DOHH2 (cell line): Measurements from ENCODE around the gene RPS3A.

Experiments
- H3F3A ChIP-seq: fragments of 200-600 bp; sonication (generic), shearing (Covaris generic); 2 replicates; pipeline ENCODE4 v1.6.0; 2016; ENCODE audit warnings: antibody characterized with exemption, mild to moderate bottlenecking; ENCODE audit not compliant: control insufficient read depth, insufficient read depth
- H3K27ac ChIP-seq: fragments of 200-600 bp; sonication (generic); 2 replicates; pipeline ENCODE4 v1.5.1; 2014; ENCODE audit warnings: low read depth, mild to moderate bottlenecking, low read length, moderate library complexity
- H3K27me3 ChIP-seq: fragments of 200-600 bp; sonication (generic); 2 replicates; pipeline ENCODE4 v1.6.1; 2014; ENCODE audit warnings: mild to moderate bottlenecking, low read length, mixed read lengths; ENCODE audit not compliant: control insufficient read depth
- H3K36me3 ChIP-seq: fragments of 200-600 bp; sonication (generic); 2 replicates; pipeline ENCODE4 v1.6.1; 2014; ENCODE audit warnings: mild to moderate bottlenecking, low read length, moderate library complexity, mixed read lengths; ENCODE audit not compliant: control insufficient read depth
- H3K4me1 ChIP-seq: fragments of 200-600 bp; sonication (generic); 2 replicates; pipeline ENCODE4 v1.6.1; 2014; ENCODE audit warnings: mild to moderate bottlenecking, low read length, mixed read lengths; ENCODE audit not compliant: control insufficient read depth
- H3K4me2 ChIP-seq: fragments of 200-600 bp; sonication (generic); 2 replicates; pipeline ENCODE4 v1.6.0; 2014; ENCODE audit warnings: mild to moderate bottlenecking, low read length, moderate library complexity
- H3K4me3 ChIP-seq: fragments of 200-600 bp; sonication (generic); 2 replicates; pipeline ENCODE4 v1.5.1; 2014; ENCODE audit warnings: mild to moderate bottlenecking, low read length, mixed read lengths
- H3K79me2 ChIP-seq: fragments of 200-600 bp; sonication (generic); 2 replicates; pipeline ENCODE4 v1.6.1; 2014; ENCODE audit warnings: mild to moderate bottlenecking, low read length, mixed read lengths; ENCODE audit not compliant: control insufficient read depth
- H3K9me2 ChIP-seq: fragments of 200-600 bp; sonication (generic); replicated peaks from 2 replicates; pipeline ENCODE4 v1.6.1; 2014; ENCODE audit warnings: mild to moderate bottlenecking, low read length, mixed read lengths; ENCODE audit not compliant: control insufficient read depth
- H3K9me3 ChIP-seq: fragments of 200-600 bp; sonication (generic); 2 replicates; pipeline ENCODE4 v1.6.1; 2014; ENCODE audit warnings: antibody characterized with exemption, low read length, mixed read lengths; ENCODE audit not compliant: control insufficient read depth, insufficient read depth
- H4K20me1 ChIP-seq: fragments of 200-600 bp; sonication (generic); 2 replicates; pipeline ENCODE4 v1.6.0; 2014; ENCODE audit warnings: low read depth, mild to moderate bottlenecking, antibody characterized with exemption, low read length, moderate library complexity; ENCODE audit not compliant: control insufficient read depth, insufficient read depth
- EZH2phosphoT487 ChIP-seq: fragments of 200-600 bp; sonication (generic); IDR thresholded peaks from 2 replicates; pipeline ENCODE4 v1.6.1; 2017; ENCODE audit warnings: borderline replicate concordance, mild to moderate bottlenecking, antibody characterized with exemption, low read length, moderate library complexity, mixed read lengths
- TF ChIP-seq, protein P1 (sequence below): fragments of 200-600 bp; sonication (generic); IDR thresholded peaks from one replicate; pipeline ENCODE4 v1.5.1; 2014; ENCODE audit warnings: antibody characterized with exemption, mild to moderate bottlenecking, low read depth, low read length; ENCODE audit not compliant: poor library complexity, severe bottlenecking

Gene RPS3A

DNA sequence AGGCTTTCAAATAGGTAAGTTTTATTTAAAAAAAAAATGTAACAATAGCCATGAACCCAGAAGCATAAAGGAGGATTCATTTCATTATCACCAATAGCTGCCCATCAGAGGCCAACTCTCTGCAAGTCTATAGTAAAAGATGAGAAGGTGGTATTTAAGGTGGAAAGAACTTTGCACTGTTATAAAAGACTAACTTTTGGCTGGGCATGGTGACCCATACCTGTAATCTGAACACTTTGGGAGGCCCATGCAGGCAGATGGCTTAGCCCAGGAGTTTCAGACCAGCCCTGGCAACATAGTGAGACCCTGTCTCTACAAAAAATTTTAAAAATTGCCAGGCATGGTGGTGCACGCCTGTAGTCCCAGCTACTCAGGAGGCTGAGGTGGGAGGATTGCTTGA is 43.3 kb downstream of the RPS3A start:
- Histone ChIP-seq H3K9me3 (no peaks in the 10 kb centered on the region), H3K27ac (no peak overlapping the region), H3K4me3 (no peak overlapping the region), H3K79me2 (no peaks in the 10 kb centered on the region), H3K27me3 (no peaks in the 10 kb centered on the region), H3K4me2 (no peak overlapping the region), H3K9me2 (no peaks in the 10 kb centered on the region), H3K36me3 (no peaks in the 10 kb centered on the region), H3K4me1 (no peaks in the 10 kb centered on the region), H4K20me1 (no peaks in the 10 kb centered on the region), H3F3A (no peaks in the 10 kb centered on the region)
- no peak for TF ChIP-seq EZH2phosphoT487
- TF ChIP-seq, protein P1, sequence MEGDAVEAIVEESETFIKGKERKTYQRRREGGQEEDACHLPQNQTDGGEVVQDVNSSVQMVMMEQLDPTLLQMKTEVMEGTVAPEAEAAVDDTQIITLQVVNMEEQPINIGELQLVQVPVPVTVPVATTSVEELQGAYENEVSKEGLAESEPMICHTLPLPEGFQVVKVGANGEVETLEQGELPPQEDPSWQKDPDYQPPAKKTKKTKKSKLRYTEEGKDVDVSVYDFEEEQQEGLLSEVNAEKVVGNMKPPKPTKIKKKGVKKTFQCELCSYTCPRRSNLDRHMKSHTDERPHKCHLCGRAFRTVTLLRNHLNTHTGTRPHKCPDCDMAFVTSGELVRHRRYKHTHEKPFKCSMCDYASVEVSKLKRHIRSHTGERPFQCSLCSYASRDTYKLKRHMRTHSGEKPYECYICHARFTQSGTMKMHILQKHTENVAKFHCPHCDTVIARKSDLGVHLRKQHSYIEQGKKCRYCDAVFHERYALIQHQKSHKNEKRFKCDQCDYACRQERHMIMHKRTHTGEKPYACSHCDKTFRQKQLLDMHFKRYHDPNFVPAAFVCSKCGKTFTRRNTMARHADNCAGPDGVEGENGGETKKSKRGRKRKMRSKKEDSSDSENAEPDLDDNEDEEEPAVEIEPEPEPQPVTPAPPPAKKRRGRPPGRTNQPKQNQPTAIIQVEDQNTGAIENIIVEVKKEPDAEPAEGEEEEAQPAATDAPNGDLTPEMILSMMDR = no peak

DNA sequence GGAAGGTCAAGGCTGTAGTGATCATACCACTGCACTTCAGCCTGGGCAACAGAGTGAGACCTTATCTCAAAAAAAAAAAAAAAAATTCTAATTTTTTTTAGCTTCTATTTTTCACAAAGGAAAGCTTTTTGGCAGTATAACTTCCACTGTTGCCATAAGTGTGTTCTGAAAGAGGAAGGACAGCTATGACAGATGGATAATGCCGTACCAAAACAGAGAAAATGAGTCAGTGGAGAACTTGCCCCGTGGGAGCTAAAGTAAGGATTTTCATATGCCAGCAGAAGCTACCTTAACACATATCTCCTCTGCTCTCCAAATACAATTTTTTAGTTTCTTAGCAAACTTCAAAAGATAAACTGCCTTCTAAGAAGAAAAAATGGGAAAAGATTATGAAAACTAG is 43.7 kb downstream of the RPS3A start:
- TF ChIP-seq, protein P1 = no peak
- no peak for TF ChIP-seq EZH2phosphoT487
- H3K9me2 ChIP-seq = no peaks in the 10 kb centered on the region
- H3K4me2 ChIP-seq = no peak overlapping the region
- no peak overlapping the region for H3K4me3 ChIP-seq
- H3K36me3 ChIP-seq = no peaks in the 10 kb centered on the region
- no peaks in the 10 kb centered on the region for H3K79me2 ChIP-seq
- H3F3A ChIP-seq = no peaks in the 10 kb centered on the region
- H3K9me3 ChIP-seq = no peaks in the 10 kb centered on the region
- no peaks in the 10 kb centered on the region for H3K27me3 ChIP-seq
- no peak overlapping the region for H3K27ac ChIP-seq
- no peaks in the 10 kb centered on the region for H4K20me1 ChIP-seq
- H3K4me1 ChIP-seq = no peaks in the 10 kb centered on the region

DNA sequence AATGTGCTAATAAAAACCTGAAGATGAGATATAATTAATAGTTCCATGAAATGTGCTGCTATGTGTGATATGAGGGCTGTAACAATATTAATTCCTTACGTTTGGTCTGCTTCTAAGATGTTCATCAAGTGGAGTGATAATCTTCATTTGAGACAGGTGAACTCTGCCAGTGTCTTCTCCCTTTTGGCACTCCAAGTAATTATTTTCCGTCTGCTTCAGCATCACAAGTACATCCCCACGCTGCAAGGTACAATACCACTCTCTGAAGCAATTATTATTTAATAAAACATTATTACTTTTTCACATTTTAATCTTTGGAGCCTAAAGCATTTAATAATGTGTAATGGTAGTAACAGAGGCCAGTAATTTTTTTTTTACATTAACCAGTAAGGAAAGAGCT is 44.4 kb downstream of the RPS3A start:
- Histone ChIP-seq H3K27me3 (no peaks in the 10 kb centered on the region), H4K20me1 (no peaks in the 10 kb centered on the region), H3K79me2 (no peaks in the 10 kb centered on the region), H3K9me2 (no peaks in the 10 kb centered on the region), H3K9me3 (no peaks in the 10 kb centered on the region), H3K4me2 (no peak overlapping the region), H3F3A (no peaks in the 10 kb centered on the region), H3K36me3 (no peaks in the 10 kb centered on the region), H3K4me1 (no peaks in the 10 kb centered on the region), H3K4me3 (no peak overlapping the region), H3K27ac (no peak overlapping the region)
- TF ChIP-seq, protein P1 = no peak
- no peak for TF ChIP-seq EZH2phosphoT487
